ENCODE data around the gene ITPR2. TPM values are rescaled to one million over a fixed set of nuclear protein-coding genes. Genes with fewer than 3 reads are reported as not detected.

Gene ITPR2
- total RNA-seq (10 to 100 TPM; 37.9 to 45.9 TPM), polyA plus RNA-seq (1 to 10 TPM; 4.6 to 9.6 (median 8.3) TPM), total RNA-seq (88.9 to 214 (median 140) reads per million in 6 experiments)

- H3K4me1 Mint-ChIP-seq, result peaks cover 21 to 52% (median 44%) of the 10 kb centered on the region in 4 donors
- peak within 1 kb of the TSS; percentile 95 to 99 (median 98) for H3K4me3 Mint-ChIP-seq
- H3K36me3 Mint-ChIP-seq, result no peaks in the 10 kb centered on the region
- POLR2A ChIA-PET, result interaction anchor here (0.6 to 3.7 kb wide), 13 partner anchors 8 to 472 kb away, joined by 3 to 30 read pairs (median 6); partner anchors contain the start of genes FGFR1OP2, MED21, STK38L and TM7SF3
- H3K27ac Mint-ChIP-seq, result peak within 1 kb of the TSS; percentile 98 to 100 (median 98)
- no peaks in the 10 kb centered on the region for H3K9me3 Mint-ChIP-seq
- DNase-seq (peak; percentile 84 to 94 (median 90)), ATAC-seq (peak; percentile 87 to 90)
- H3K27me3 Mint-ChIP-seq, result no peaks in the 10 kb centered on the region
Observed at GRCh38 chr12:26832822-26833742, at the start of gene ITPR2. Gene ITPR2, minus strand, starts transcription at chr12:26833194. Its CDS starts 413 bp downstream, at chr12:26832781.

GRCh38 chr12:26880625-26881024 lies 47.6 kb upstream of the ITPR2 start:
- Mint-ChIP-seq H3K27ac (peak overlapping the region in 1 of 10 donors; percentile 43), H3K9me3 (peaks cover 0 to 8% (median 0%) of the 10 kb centered on the region in 9 donors), H3K36me3 (peaks cover 0 to 9% (median 7%) of the 10 kb centered on the region in 3 donors), H3K4me3 (no peak overlapping the region), H3K27me3 (peaks cover 0 to 34% (median 13%) of the 10 kb centered on the region in 5 donors), H3K4me1 (peaks cover 6 to 20% (median 14%) of the 10 kb centered on the region in 4 donors)
- DNase-seq, result no peak
- POLR2A ChIA-PET, result no interaction called here
- ATAC-seq, result no peak

GRCh38 chr12:26878661-26879119 lies 45.7 kb upstream of the ITPR2 start:
- H3K27me3 Mint-ChIP-seq, result peaks cover 0 to 21% (median 9%) of the 10 kb centered on the region in 5 donors
- peaks cover 0 to 7% (median 0%) of the 10 kb centered on the region in 9 donors for H3K9me3 Mint-ChIP-seq
- H3K36me3 Mint-ChIP-seq, result peaks cover 0 to 9% (median 7%) of the 10 kb centered on the region in 3 donors
- peaks cover 0 to 9% (median 3%) of the 10 kb centered on the region in 4 donors for H3K4me1 Mint-ChIP-seq
- ATAC-seq, result no peak
- H3K27ac Mint-ChIP-seq, result peak overlapping the region in 3 of 10 donors; percentile 15 to 65 (median 31)
- H3K4me3 Mint-ChIP-seq, result no peak overlapping the region
- POLR2A ChIA-PET, result no interaction called here
- DNase-seq, result no peak

- DNase-seq (no peak), ATAC-seq (no peak)
- H3K4me1 Mint-ChIP-seq, result peaks cover 2 to 18% (median 8%) of the 10 kb centered on the region in 4 donors
- H3K27ac Mint-ChIP-seq, result peak overlapping the region in 1 of 10 donors; percentile 11
- H3K27me3 Mint-ChIP-seq, result peaks cover 0 to 10% (median 0%) of the 10 kb centered on the region in 5 donors
- no peaks in the 10 kb centered on the region for H3K9me3 Mint-ChIP-seq
- POLR2A ChIA-PET, result no interaction called here
- no peak overlapping the region for H3K4me3 Mint-ChIP-seq
- no peaks in the 10 kb centered on the region for H3K36me3 Mint-ChIP-seq
Observed at GRCh38 chr12:26874501-26875296, 41.7 kb upstream of the ITPR2 start.

DNA sequence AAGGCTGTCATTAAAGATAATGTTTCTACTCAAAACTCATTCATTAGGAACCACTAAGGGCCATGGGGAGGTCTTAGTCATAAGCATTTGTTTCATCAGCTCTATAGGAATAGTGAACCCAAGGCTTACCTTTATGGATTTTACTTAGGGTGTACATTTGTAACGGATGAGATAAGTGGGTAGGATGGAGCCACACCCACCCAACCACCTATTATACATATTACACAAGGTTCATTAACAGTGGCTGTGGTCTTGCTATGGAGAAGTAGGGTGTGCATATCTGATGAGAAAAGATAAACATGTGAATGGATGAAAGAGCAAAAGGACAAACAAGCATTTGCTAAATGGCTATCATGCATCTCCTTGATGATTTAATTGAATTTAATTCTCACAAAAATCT lies 39.6 kb upstream of the ITPR2 start:
- no peak for ATAC-seq
- Mint-ChIP-seq H3K4me3 (no peak overlapping the region), H3K36me3 (no peaks in the 10 kb centered on the region), H3K27me3 (peaks cover 0 to 10% (median 0%) of the 10 kb centered on the region in 5 donors), H3K27ac (no peak overlapping the region), H3K4me1 (peaks cover 2 to 17% (median 11%) of the 10 kb centered on the region in 4 donors), H3K9me3 (no peaks in the 10 kb centered on the region)
- POLR2A ChIA-PET, result no interaction called here
- no peak for DNase-seq

GRCh38 chr12:26871985-26872384 lies 39.0 kb upstream of the ITPR2 start:
- ATAC-seq (no peak), DNase-seq (no peak)
- Mint-ChIP-seq H3K4me1 (peaks cover 4 to 24% (median 16%) of the 10 kb centered on the region in 4 donors), H3K9me3 (no peaks in the 10 kb centered on the region), H3K4me3 (no peak overlapping the region), H3K36me3 (no peaks in the 10 kb centered on the region), H3K27me3 (peaks cover 0 to 10% (median 0%) of the 10 kb centered on the region in 5 donors), H3K27ac (no peak overlapping the region)
- POLR2A ChIA-PET, result no interaction called here

GRCh38 chr12:26870491-26871419 lies 37.8 kb upstream of the ITPR2 start:
- Mint-ChIP-seq H3K4me1 (peaks cover 6 to 27% (median 18%) of the 10 kb centered on the region in 4 donors), H3K9me3 (no peaks in the 10 kb centered on the region), H3K4me3 (no peak overlapping the region), H3K36me3 (no peaks in the 10 kb centered on the region), H3K27ac (no peak overlapping the region), H3K27me3 (peaks cover 0 to 10% (median 0%) of the 10 kb centered on the region in 5 donors)
- DNase-seq (no peak), ATAC-seq (no peak)
- POLR2A ChIA-PET, result interaction anchor here (0.9 kb wide), 1 partner anchor 39 kb away, joined by 3 read pairs; no protein-coding TSS in a partner anchor

- no peak overlapping the region for H3K4me3 Mint-ChIP-seq
Observed at GRCh38 chr12:26869908-26870459, 37.0 kb upstream of the ITPR2 start.

GRCh38 chr12:26869104-26869494 lies 36.1 kb upstream of the ITPR2 start:
- H3K27ac Mint-ChIP-seq, result no peak overlapping the region
- peaks cover 6 to 27% (median 18%) of the 10 kb centered on the region in 4 donors for H3K4me1 Mint-ChIP-seq
- POLR2A ChIA-PET, result interaction anchor here (0.5 kb wide), 1 partner anchor 939 kb away, joined by 3 read pairs; no protein-coding TSS in a partner anchor

More at GRCh38 chr12:26869908-26870459, 37.0 kb upstream of the ITPR2 start:
- POLR2A ChIA-PET, result no interaction called here
- no peaks in the 10 kb centered on the region for H3K36me3 Mint-ChIP-seq
- no peaks in the 10 kb centered on the region for H3K9me3 Mint-ChIP-seq
- H3K27me3 Mint-ChIP-seq, result peaks cover 0 to 10% (median 0%) of the 10 kb centered on the region in 5 donors
- H3K27ac Mint-ChIP-seq, result no peak overlapping the region
- ATAC-seq, result no peak
- H3K4me1 Mint-ChIP-seq, result peaks cover 6 to 27% (median 18%) of the 10 kb centered on the region in 4 donors
- DNase-seq, result no peak

DNA sequence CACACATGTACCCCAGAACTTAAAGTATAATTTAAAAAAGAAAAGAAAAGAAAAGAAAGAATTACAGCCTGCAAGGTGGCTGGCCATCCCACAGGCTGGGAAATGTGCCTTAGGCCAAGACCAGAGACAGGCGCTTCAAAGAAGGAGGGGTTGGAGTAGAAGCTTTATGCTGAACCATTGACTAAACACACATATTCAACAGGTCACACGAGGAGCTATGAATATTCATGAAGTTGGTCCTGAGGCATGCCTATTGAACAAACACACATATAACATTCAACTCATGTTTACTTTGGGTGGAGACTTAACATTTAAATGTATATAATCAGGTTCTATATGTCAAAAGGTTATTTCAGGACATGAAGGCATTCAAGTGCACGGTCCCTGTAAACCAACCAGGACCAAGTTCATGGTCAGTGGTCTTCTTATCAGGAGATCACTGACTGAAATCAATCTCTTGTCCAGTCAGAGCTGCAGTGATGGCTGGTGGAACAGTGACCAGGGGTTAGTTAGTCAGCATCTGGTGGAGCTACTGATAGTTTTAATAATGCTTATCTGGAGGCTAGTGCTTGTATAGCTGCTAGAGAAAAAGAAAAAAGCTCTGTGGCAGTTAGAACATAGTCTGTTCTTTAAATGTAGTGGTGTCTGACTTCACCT lies 35.6 kb upstream of the ITPR2 start:
- peak overlapping the region in 1 of 10 donors; percentile 4 for H3K27ac Mint-ChIP-seq
- DNase-seq, result no peak
- no peak for ATAC-seq
- no peaks in the 10 kb centered on the region for H3K9me3 Mint-ChIP-seq
- no peaks in the 10 kb centered on the region for H3K36me3 Mint-ChIP-seq
- no peak overlapping the region for H3K4me3 Mint-ChIP-seq
- peaks cover 0 to 10% (median 0%) of the 10 kb centered on the region in 5 donors for H3K27me3 Mint-ChIP-seq
- H3K4me1 Mint-ChIP-seq, result peaks cover 6 to 27% (median 18%) of the 10 kb centered on the region in 4 donors
- POLR2A ChIA-PET, result interaction anchor here (0.5 kb wide), 1 partner anchor 939 kb away, joined by 3 read pairs; no protein-coding TSS in a partner anchor

More at GRCh38 chr12:26869104-26869494, 36.1 kb upstream of the ITPR2 start:
- Mint-ChIP-seq H3K27me3 (peaks cover 0 to 10% (median 0%) of the 10 kb centered on the region in 5 donors), H3K9me3 (no peaks in the 10 kb centered on the region), H3K36me3 (no peaks in the 10 kb centered on the region), H3K4me3 (no peak overlapping the region)
- DNase-seq (no peak), ATAC-seq (no peak)
